Measurements from ENCODE around the gene APCDD1L.
"Not testable (repeated sequence)": the region's sequence is repeated elsewhere in the genome, so short reads cannot be mapped to it uniquely, and the experiment has no call there.

APCDD1L gene

GRCh38 chr20:58545565-58546415 is 30.6 kb upstream of the APCDD1L start:
- intact Hi-C loops (cut with DNase I), result no loop called here
- no peak for DNase-seq

GRCh38 chr20:58544891-58545290 is 29.7 kb upstream of the APCDD1L start:
- no peak for DNase-seq

GRCh38 chr20:58544286-58544685 is 29.1 kb upstream of the APCDD1L start:
- DNase-seq, result no peak
- intact Hi-C loops (cut with DNase I), result no loop called here

More at GRCh38 chr20:58544891-58545290, 29.7 kb upstream of the APCDD1L start:
- intact Hi-C loops (cut with DNase I), result no loop called here

- DNase-seq, result no peak
- intact Hi-C loops (cut with DNase I), result no loop called here
These were observed 28.1 kb upstream of the APCDD1L start for GRCh38 chr20:58543274-58543673.

DNA sequence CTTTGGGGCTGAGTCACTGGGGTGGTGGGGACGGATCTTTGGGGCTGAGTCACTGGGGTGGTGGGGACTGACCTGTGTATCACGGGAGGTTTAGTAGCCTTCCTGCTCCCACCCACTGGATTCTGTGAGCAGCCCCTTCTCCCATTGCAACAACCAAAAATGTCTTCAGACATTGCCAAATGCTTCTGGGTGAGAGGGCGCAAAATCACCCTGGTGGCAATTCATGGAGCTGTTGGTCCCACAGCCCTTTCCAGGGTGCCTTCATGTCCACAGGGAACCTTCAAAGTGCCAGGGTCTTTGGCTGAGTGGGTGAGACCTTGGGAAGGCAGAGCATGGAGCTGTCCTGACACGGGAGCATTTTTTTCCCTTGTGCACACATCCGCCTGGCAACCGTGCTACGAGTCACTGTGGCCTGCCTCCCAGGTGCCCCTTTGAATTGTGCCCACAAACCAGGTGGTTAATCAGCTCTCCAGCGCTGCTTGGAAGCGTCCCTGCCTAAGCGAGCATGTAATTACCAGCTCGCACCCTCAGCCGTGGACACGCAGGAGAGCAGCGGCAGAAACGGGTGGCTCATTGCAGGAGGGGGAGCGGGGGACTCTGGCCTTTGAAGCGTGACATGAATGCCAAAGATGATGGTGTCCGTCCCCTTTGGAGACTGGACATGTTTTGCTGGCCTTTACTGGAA is 27.4 kb upstream of the APCDD1L start:
- DNase-seq, result no peak
- intact Hi-C loops (cut with DNase I), result no loop called here

GRCh38 chr20:58542034-58542410 is 26.8 kb upstream of the APCDD1L start:
- intact Hi-C loops (cut with DNase I); DNase-seq: not testable (repeated sequence)

DNA sequence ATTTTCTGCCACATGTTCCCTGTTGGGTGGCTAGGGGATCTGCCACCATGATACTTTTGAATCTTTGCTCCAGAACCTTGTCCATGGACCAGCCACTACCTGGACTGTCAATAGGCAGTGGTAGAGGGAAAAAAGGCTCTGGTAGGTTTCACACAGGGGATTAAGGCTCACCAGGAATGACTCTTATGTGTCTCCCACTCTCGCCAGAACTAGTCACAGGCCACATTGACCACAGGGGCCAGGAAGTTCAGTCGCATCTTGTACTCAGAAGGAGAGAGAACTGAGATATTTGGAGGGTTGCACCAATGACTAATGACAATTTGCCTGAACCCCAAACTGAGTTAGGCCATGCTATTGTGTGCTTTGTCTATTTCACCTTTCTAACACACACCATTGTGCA is 23.6 kb upstream of the APCDD1L start:
- intact Hi-C loops (cut with DNase I), result no loop called here
- no peak for DNase-seq

DNA sequence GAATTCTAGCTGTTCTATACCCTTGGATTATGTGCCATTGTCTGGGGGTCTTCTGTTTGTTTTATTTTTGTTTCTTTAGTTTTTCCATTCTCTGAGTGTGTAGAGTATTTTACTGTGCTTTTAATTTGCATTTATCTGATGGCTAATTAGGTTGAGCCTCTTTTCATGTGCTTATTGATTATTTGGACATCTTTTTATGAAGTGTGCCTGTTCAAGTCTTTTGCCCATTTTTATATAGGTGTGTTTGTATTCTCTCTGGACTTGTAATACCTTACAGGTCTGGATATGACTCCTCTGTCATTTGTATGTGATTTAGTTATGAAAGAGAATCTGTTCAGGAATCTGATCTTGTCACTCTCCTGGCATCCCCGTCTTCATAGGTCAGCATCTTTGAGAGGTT is 22.6 kb upstream of the APCDD1L start:
- intact Hi-C loops (cut with DNase I), result no loop called here
- DNase-seq, result no peak

GRCh38 chr20:58536289-58536688 is 21.1 kb upstream of the APCDD1L start:
- intact Hi-C loops (cut with DNase I), result no loop called here
- no peak for DNase-seq

GRCh38 chr20:58531657-58532056 is 16.5 kb upstream of the APCDD1L start:
- intact Hi-C loops (cut with DNase I), result no loop called here
- DNase-seq, result no peak

- DNase-seq, result no peak
- intact Hi-C loops (cut with DNase I), result no loop called here
These were observed 15.9 kb upstream of the APCDD1L start for GRCh38 chr20:58531063-58531462.

DNA sequence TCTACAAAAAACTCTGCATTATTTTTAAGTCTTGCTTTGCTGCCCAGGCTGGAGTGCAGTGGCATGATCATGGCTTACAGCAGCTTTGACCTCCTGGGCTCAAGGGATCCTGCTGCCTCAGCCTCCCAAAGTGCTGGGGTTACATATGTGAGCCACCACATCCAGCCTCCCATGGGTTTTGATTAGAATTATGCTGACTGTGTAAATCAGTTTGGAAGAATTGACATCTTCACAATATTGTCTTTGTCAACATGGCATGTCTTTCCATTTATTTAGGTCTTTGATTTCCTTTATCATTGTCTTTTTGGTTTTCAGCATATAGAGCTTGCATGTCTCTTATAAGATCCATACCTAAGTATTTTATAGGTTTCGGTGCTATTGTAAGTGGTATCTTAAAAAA is 13.2 kb upstream of the APCDD1L start:
- intact Hi-C loops (cut with DNase I), result no loop called here
- DNase-seq, result no peak

DNA sequence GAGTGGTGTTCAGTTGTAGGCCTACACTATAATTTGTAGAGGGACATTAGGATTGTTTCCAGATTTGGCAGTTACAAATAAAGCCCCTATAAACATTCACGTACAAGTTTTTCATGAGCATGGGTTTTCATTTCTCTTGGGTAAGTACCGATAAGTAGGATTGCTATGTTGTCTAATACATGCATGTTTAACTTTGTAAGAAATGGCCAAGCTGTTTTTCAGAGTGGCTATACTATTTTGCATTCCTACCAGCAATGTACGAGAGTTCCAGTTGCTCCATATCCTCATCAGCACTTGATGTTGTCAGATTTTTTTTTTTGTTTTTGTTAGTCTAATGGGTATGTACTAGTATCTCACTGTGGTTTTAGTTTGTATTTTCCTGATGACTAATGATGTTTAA is 11.2 kb upstream of the APCDD1L start:
- intact Hi-C loops (cut with DNase I), result no loop called here
- DNase-seq, result no peak

- DNase-seq, result no peak
- intact Hi-C loops (cut with DNase I), result no loop called here
These were observed 9.6 kb upstream of the APCDD1L start for GRCh38 chr20:58524814-58525213.

DNA sequence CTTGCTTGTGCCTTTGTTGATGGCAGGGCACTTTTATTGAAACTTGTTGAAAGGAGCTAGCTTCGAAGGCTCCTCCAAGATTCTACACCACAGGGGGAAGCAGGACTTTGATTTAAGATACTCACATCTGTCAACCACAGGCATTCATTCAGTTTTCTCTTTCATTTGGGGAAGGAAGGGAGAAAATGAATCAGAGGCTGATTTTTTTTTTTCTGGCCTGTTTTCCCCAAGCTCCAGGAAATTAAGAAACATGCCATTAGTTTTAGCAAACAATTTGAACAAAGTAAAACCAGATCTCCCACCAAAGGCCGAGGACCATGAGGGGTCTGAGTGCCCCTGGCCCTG is 8.7 kb upstream of the APCDD1L start:
- intact Hi-C loops (cut with DNase I), result no loop called here
- DNase-seq, result no peak

DNA sequence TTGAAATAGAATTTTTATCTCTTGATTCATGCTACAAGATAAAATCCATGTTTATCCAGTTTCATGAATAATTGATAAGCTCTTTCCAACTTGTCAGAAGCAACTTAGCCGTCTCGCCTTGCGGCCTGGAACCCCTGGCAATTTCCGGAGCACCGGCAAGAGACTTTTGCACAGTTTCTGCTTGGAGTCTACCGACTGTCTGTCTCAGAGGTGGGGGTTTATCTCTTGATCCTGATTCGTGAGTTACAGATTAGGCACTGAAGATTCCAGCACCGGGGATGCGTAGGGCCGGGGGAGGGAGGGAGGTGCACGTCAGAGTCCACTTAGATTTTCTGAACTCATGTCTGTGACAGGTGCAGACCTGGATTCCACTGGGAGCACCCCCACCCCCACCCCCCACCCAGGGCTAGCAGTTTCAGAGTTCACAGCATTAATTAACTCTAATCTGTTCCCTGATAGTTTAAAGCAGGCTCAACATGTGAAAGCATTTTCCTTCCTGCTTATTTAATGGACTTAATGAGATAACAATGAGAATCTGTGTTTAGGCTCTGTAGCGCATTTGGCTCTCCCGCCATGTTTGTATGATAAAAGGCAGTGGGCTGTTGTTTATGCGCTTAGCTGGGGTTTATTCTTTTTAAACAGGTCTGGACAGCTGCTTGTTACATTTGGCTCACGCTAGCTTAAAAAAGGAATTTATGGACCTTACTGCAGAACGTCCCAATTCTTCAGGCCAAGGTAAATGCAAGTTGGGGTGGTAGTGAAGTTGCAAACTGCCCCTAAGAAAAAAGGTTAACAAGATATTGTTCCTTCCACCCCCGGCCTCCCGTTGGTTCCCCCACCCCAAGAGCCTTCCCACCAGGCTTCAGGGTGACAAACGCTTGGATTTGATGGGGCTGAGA is 8.1 kb upstream of the APCDD1L start:
- intact Hi-C loops (cut with DNase I), result no loop called here
- DNase-seq, result no peak

DNA sequence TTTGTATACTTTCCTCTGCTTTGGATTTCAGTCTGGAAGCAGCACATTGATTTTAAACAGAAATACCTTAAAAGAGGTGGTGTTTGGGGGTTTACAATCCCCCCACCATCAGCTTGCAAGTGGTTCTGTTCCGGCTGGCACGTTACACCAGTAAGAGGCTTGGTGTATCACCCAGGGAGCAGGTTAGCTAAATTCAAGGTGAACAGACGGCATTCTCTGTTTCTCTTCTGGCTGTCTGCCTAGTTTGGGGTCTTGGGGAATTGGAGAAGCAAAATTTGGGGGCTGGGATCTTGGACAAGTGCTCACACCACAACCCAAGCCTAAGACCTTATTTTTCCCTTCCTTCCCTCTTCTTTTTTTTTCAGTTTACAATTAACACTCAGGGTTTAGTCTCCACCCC is 7.5 kb upstream of the APCDD1L start:
- intact Hi-C loops (cut with DNase I), result no loop called here
- no peak for DNase-seq

DNA sequence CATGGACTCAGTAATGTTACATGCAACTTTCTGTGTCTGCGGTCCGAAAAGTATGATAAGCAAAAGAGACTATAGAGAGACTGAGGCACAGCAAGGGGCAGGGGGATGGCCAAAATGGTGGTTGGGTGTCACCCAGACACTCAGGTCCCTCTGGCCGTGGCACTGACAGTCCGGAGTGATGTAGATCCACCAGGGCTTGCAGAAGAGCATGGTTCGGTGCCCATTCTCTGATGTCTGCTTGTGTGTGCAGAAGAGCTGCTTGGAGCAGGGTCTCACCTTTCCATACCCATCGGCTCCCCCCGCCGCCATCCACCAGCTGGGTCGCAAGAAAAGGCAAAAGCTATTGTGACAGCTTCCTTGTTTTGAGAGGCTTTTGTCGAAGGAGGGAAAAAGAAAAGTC is 6.6 kb upstream of the APCDD1L start:
- DNase-seq, result no peak

DNA sequence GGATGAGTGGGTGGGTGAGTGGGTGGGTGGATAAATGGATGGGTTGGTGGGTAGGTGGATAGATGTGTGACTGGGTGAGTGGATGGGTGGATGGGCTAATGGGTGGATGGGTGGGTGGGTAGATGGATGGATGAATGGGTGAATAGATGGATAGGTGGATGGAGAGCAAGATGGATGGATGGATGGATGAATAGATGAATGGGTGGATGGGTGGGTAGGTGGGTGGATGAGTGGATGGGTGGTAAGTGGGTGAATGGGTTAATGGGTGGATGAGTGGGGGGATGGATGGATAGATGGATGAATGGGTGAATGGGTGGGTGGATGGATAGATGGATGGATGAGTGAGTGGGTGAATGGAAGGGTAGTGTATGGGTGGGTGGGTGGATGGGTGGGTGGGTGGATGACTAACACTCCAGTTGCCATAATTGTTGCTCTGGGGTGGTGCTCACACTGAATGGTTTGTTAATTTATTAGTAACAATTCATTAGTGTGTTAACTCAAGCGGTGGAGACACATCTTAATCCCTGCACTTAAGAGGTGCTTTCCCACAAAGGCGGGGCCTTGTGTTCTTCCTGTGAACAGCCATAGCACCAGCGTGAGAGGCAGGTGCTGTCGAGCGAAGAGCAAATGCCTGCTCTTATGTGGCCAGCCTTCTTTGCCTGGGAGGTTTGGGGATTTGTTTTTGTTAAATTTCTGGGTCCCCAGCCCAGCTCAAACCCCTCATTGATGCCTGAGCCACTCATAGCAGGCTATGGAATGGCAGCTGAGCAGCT is 4.9 kb upstream of the APCDD1L start:
- intact Hi-C loops (cut with DNase I), result no loop called here
- DNase-seq, result no peak

More for the DNA sequence above, 6.6 kb upstream of the APCDD1L start:
- intact Hi-C loops (cut with DNase I), result no loop called here

DNA sequence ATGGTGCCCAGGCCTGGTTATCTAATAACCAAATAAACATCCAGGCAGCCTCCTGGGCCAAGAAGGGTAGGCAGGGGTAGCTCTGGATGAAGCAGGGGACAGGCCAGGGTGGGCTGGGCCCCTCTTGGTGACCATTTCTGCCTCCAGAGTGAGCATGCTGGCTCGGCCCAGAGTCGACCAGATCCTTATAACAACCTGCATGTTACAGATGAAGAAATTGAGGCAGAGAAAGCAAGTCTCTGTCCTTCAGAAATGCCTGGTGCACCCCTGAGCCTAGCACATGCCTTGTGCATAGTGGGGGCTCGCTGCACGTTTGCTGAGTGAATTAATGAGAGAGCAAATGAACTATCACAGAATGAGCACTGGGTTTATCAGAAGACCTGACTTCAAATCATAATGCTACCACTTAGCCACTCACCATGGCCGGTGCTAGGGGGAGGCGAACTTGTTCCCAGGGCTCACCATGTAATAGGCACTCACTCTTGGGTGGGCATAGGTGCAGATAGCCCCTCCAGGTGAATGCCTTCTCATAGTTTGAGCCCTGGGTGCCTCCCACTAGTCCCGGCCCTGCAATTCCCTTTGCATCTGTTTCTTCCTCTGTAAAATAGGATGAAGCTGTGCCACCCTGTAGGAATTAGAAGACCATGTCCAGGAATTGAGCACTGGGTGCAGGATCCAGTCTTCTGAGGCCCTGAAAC is 3.8 kb upstream of the APCDD1L start:
- no peak for DNase-seq

More for the DNA sequence above, 3.8 kb upstream of the APCDD1L start:
- intact Hi-C loops (cut with DNase I), result no loop called here
